Body of pancreas (tissue), 4 donors: ENCODE results near the gene NCS1.

ENCODE experiments used
- CTCF ChIP-seq, 7 experiments: fragments of 450-650 bp in 4 of 7; fragments of 200-600 bp in 3 of 7; sonication (generic) in 3 of 7; IDR thresholded peaks; one replicate each; pipeline ENCODE4 v1.5.1; 2016 to 2019; ENCODE audit warnings: antibody characterized with exemption in 7 of 7
- POLR2A ChIP-seq, 3 donors: fragments of 450-650 bp; IDR thresholded peaks; one replicate each; pipeline ENCODE4 v1.6.1; 2016; ENCODE audit warnings: antibody characterized with exemption in 3 of 3, mild to moderate bottlenecking in 2 of 3

- TF ChIP-seq POLR2A (IDR thresholded peaks at IDR 0.05) (no peak), CTCF (IDR thresholded peaks at IDR 0.05) (no peak)
These were observed 26.4 kb downstream of the NCS1 start for GRCh38 chr9:130198501-130199179.
